Measurements from ENCODE around the gene LRATD1.
"Not testable (repeated sequence)": the region's sequence is repeated elsewhere in the genome, so short reads cannot be mapped to it uniquely, and the experiment has no call there.

Gene LRATD1, protein sequence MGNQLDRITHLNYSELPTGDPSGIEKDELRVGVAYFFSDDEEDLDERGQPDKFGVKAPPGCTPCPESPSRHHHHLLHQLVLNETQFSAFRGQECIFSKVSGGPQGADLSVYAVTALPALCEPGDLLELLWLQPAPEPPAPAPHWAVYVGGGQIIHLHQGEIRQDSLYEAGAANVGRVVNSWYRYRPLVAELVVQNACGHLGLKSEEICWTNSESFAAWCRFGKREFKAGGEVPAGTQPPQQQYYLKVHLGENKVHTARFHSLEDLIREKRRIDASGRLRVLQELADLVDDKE

DNA sequence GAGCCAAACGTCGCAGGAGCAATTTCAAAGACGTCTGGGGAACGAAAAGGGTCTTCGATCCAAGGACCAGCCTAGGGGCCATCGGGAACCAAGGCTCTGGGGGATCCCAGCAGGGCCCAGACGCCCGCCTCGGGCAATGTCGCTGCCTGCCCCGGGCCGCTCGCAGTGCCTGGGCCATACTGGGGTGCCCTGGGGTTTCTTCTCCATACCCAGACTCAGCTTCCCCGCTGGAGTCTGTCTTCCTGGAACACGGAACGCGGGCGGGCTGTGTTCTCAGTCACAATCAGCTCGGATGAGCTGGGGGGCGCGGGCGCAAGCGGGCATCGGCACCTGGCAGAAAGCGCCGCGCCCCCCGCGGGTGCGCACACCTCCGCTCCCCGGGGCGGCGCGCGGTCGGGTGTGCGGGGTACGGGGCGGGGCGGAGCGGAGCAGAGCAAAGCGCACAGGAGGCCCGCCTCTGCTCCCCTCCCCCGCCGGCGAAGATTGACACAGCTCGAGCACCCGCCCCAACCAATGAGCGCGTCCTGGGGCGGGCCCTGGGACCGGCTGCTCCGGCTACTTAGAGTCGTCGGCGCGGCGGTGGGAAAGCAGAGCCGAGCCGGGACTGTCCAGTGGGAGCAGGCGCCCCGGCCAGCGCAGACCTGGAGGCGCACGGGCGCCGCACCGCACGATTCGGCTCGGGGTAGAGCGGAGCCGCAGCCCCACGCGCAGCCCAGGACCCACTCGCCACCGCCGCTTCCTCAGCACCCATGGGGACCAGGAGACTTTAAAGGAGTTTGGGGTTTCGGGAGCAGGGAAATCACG lies at the start of gene LRATD1:
TSS of gene LRATD1 (plus strand) at position 585 of the 804 bp plus-strand sequence. CDS start 1,263 bp downstream, outside the sequence.
- DNase-seq = no peak

DNA sequence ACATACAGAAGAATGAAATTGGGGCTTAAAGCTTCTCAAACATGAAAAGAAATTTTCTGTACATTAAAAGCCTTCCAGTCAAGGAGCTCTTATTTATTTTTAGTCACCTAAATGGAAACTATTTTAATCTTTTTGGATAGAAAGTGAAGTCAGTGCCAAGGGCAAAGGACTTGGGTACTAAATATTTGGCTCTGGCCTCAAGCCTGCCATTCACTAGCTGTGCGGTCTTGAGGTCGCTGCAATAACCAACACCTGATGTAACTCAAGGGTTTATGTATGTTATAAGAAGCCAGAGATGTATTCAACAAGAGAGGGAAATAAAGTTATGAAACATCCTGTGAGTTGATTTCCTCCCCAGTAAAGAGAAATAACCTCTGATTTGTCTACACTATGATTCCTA lies 49.5 kb upstream of the LRATD1 start:
- DNase-seq = no peak

- no peak for DNase-seq
Observed at GRCh38 chr2:14583802-14584201, 48.7 kb upstream of the LRATD1 start.

DNA sequence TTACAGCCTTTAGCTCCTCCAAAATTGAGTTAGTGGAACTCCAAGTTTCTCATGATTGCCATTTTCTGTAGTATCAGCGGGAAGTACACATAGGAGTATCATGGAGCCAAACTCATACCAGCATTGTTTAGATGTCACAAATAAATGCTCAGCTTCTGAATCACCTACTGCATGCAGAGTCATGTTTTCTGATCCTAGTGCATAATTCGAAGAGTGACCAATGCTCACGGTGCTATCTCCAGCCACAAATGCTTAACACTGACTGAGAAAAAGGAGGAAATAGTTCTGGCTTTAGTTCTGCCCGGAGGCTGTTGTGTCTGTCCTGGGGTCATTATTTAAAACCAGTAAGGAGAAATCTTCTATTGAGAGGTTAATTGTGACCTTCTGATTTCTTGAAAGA lies 45.4 kb upstream of the LRATD1 start:
- no peak for DNase-seq

- DNase-seq = no peak
Observed at GRCh38 chr2:14601156-14601770, 31.3 kb upstream of the LRATD1 start.

DNA sequence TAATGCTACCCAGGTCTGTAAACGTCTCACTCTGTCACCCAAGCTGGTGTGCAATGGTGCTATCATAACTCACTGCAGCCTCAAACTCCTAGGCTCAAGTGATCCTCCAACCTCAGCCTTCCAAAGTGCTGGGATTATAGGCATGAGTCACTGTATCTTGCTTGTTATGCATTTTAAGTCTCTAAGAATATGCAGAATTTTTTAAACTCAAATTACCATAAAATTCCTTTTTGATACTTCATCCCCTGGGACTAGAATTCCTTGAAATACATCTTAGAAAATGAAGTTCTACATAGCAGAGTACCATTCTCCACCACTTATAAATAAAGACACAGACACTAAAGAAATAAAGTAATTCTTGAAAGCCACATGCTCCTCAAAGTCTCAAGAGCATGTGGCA lies 30.2 kb upstream of the LRATD1 start:
- DNase-seq = no peak

- no peak for DNase-seq
Observed at GRCh38 chr2:14603676-14604075, 28.8 kb upstream of the LRATD1 start.

- no peak for DNase-seq
Observed at GRCh38 chr2:14608245-14608644, 24.3 kb upstream of the LRATD1 start.

- DNase-seq = no peak
Observed at GRCh38 chr2:14614017-14614416, 18.5 kb upstream of the LRATD1 start.

DNA sequence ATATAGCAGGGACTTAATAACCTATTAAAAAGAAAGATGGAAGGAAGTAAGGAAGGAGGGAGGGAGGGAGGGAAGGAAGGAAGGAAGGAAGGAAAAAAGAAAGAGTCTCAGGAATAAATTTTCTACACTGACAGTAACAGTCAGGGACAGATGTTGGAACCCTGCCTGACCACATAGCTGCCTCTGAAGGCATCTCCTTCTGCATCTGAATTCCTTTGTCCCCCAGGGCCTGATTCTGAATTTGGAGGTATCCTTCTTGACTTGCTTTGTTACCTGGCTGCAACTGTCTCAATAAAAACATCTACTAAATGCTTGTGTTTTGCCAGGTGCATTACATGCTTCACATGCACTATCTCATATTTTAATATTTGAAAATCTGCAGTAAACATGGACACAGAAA lies 17.4 kb upstream of the LRATD1 start:
- DNase-seq = no peak

- no peak for DNase-seq
Observed at GRCh38 chr2:14615760-14616159, 16.8 kb upstream of the LRATD1 start.

GRCh38 chr2:14616342-14616741 lies 16.2 kb upstream of the LRATD1 start:
- DNase-seq = no peak

- no peak for DNase-seq
Observed at GRCh38 chr2:14616950-14617349, 15.6 kb upstream of the LRATD1 start.

- no peak for DNase-seq
Observed at GRCh38 chr2:14619441-14619840, 13.1 kb upstream of the LRATD1 start.

GRCh38 chr2:14621114-14621513 lies 11.4 kb upstream of the LRATD1 start:
- DNase-seq = no peak

GRCh38 chr2:14621906-14622549 lies 10.5 kb upstream of the LRATD1 start:
- no peak for DNase-seq

DNA sequence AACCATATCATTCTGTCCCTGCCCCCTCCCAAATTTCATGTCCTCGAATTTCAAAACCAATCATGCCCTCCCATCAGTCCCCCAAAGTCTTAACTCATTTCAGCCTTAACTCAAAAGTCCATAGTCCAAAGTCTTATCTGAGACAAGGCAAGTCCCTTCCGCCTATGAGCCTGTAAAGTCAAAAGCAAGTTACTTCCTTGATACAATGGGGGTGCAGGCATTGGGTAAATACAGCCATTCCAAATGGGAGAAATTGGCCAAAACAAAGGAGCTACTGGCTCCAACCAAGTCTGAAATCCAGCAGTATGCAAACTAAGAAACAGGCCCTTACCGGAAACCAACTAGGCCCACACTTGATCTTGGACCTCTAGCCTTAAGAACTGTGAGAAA lies 10.0 kb upstream of the LRATD1 start:
- DNase-seq = not testable (repeated sequence)

DNA sequence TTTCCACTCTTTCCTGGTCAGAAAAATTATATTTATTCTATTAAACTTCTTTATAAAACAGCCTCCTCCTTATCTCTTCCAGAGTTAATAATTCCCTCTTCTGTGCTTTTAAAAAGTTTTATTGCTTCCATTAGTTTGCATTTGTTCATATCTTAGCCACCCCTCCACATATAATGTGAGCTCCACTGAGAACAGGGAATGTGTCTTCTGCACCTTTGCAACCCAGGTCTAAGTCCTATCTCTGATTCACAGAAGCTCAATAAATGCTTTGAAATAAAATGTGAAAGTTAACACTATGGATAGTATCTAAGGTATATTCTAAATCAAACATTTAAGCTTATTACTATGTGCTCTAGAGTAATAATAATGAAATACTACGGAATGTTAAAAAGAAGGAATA lies 9.3 kb upstream of the LRATD1 start:
- no peak for DNase-seq

DNA sequence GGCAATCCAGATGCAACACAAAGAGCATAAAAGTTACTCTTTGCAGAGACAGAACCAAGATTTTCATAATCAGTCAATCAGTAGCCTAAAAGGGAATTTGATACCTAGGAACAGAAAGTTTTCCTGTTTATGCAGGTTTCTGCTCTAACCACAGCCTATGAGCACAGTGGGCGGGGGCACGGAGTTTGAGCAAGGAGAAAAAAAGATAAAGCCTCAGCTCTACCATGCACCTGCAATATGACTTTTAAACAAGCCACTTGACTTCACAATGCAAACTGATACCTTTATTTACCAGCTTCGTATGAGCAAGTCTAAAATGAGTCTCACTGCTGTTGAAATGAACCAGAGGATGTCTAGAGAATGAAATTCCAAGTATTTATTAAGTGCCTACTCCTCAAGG lies 5.6 kb upstream of the LRATD1 start:
- DNase-seq = no peak

DNA sequence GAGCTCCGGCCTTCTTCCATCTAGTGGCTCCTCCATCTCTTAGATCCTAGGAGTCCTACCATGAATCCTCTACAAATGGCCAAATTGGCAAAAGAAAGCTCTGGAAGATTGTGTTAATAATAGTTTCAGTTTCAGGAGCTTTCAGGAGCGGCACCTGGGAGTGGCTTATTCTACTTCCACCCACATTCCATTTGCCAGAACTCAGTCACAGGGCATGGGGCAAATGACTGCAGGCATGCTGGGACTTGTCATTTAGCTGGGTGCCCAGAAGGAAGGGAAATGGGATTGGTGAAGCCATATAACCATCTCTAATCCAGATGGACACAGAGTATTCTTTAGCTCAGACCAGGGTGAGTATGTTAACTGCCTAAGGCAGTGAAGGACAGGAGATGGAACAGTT lies 3.6 kb upstream of the LRATD1 start:
- no peak for DNase-seq

- no peak for DNase-seq
Observed at GRCh38 chr2:14631406-14632040, 994 bp upstream of the LRATD1 start.

- no peak for DNase-seq
Observed at GRCh38 chr2:14633061-14633460, 544 bp downstream of the LRATD1 start.
